Progenitor cell of endocrine pancreas (in vitro differentiated cells): ENCODE data around the gene PKMYT1. TPM values are rescaled to one million over a fixed set of nuclear protein-coding genes. Genes with fewer than 3 reads are reported as not detected.

Source experiments
- DNase-seq: peaks from one replicate; pipeline ENCODE4 v3.0.0; 2021; ENCODE audit warnings: low spot score; ENCODE audit not compliant: unreplicated experiment
- H3K27ac Mint-ChIP-seq: 2 replicates; pipeline ENCODE4 v1.8.0; 2021; ENCODE audit warnings: mild to moderate bottlenecking, moderate library complexity, mixed read lengths
- H3K27me3 Mint-ChIP-seq: 2 replicates; pipeline ENCODE4 v1.8.0; 2021; ENCODE audit warnings: mixed read lengths
- H3K36me3 Mint-ChIP-seq: 2 replicates; pipeline ENCODE4 v1.8.0; 2022; ENCODE audit warnings: mixed read lengths; ENCODE audit not compliant: insufficient read depth
- H3K4me1 Mint-ChIP-seq: 2 replicates; pipeline ENCODE4 v1.8.0; 2021; ENCODE audit warnings: low read depth, mixed read lengths
- H3K4me3 Mint-ChIP-seq: 2 replicates; pipeline ENCODE4 v1.8.0; 2021; ENCODE audit warnings: low read depth, mild to moderate bottlenecking, moderate library complexity, mixed read lengths
- H3K9me3 Mint-ChIP-seq: 2 replicates; pipeline ENCODE4 v1.8.0; 2021; ENCODE audit warnings: low read depth, mixed read lengths
- total RNA-seq: library from RNA; stranded (reverse); gene quantifications from 2 replicates; pipeline ENCODE4 v1.2.1, GENCODE V29; 2021
- TF ChIP-seq, protein P1 (sequence below): fragments of 200-600 bp; sonication (generic); IDR thresholded peaks from one replicate; pipeline ENCODE4 v1.5.0; 2021; ENCODE audit warnings: antibody characterized with exemption, mild to moderate bottlenecking; ENCODE audit not compliant: unreplicated experiment

The PKMYT1 gene
- total RNA-seq, 1 donor from 2014 or later: 36.5 TPM

DNA sequence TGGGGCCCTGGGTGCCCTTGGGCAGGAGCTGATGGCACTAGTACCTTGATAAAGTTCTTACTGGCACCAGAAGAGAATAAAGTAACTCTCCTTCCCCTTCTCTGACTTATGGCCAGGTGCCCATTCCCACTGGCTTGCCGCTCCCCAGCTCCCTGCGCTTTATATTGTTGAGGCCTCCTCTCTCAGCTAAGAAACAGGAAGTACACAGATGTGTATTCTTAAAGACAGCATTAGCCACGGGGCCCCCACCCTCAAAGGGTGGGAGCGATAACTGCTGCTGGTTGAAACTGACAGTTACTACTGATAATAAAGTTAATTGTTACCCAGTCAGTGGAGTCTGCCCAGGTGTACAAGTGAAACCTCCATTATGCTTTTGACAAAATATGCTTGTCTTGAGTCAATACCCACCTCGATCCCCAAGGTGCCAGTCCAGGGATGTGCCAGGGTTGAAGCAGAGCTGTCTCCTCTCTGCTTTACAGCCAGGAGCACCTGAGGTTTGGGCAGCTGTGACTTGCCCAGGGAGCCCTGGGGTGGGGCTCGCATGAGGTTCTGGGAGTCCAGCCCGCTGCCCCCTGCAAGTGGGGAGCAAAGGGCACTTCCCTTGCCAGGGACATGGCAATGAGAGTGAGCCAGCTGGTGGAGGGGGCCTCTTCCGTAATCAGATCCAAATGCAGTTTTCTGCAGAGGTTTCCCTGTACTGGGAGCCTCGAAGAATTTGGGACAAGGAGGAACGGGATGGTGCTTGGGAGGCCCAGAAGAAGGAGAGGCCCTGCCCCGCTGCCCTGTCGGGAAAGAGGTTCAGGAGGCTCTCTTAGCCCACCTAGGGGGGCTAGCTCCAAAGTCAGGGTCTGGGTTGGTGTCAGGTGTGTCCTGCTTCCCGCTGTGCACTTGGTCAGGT, 27.1 kb upstream of the PKMYT1 start:
- no peaks in the 10 kb centered on the region for H3K9me3 Mint-ChIP-seq
- peaks cover 43% of the 10 kb centered on the region for H3K4me1 Mint-ChIP-seq
- TF ChIP-seq, protein P1, sequence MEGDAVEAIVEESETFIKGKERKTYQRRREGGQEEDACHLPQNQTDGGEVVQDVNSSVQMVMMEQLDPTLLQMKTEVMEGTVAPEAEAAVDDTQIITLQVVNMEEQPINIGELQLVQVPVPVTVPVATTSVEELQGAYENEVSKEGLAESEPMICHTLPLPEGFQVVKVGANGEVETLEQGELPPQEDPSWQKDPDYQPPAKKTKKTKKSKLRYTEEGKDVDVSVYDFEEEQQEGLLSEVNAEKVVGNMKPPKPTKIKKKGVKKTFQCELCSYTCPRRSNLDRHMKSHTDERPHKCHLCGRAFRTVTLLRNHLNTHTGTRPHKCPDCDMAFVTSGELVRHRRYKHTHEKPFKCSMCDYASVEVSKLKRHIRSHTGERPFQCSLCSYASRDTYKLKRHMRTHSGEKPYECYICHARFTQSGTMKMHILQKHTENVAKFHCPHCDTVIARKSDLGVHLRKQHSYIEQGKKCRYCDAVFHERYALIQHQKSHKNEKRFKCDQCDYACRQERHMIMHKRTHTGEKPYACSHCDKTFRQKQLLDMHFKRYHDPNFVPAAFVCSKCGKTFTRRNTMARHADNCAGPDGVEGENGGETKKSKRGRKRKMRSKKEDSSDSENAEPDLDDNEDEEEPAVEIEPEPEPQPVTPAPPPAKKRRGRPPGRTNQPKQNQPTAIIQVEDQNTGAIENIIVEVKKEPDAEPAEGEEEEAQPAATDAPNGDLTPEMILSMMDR: no peak
- H3K36me3 Mint-ChIP-seq: no peaks in the 10 kb centered on the region
- peak overlapping the region; percentile 97 for H3K27ac Mint-ChIP-seq
- H3K4me3 Mint-ChIP-seq: peak overlapping the region; percentile 59
- DNase-seq: no peak
- H3K27me3 Mint-ChIP-seq: no peaks in the 10 kb centered on the region

- Mint-ChIP-seq H3K4me3 (peak overlapping the region; percentile 83), H3K27ac (peak overlapping the region; percentile 98), H3K27me3 (no peaks in the 10 kb centered on the region), H3K9me3 (no peaks in the 10 kb centered on the region), H3K4me1 (peaks cover 36% of the 10 kb centered on the region), H3K36me3 (peaks cover 1% of the 10 kb centered on the region)
- DNase-seq: no peak
- TF ChIP-seq, protein P1: no peak
Measured at GRCh38 chr16:3004781-3005284, 24.6 kb upstream of the PKMYT1 start.

- TF ChIP-seq, protein P1: no peak
- Mint-ChIP-seq H3K27ac (no peak overlapping the region), H3K4me1 (peaks cover 32% of the 10 kb centered on the region), H3K36me3 (peaks cover 1% of the 10 kb centered on the region), H3K27me3 (no peaks in the 10 kb centered on the region), H3K9me3 (no peaks in the 10 kb centered on the region), H3K4me3 (peak overlapping the region; percentile 83)
- DNase-seq: no peak
Measured at GRCh38 chr16:3004319-3004718, 24.1 kb upstream of the PKMYT1 start.

DNA sequence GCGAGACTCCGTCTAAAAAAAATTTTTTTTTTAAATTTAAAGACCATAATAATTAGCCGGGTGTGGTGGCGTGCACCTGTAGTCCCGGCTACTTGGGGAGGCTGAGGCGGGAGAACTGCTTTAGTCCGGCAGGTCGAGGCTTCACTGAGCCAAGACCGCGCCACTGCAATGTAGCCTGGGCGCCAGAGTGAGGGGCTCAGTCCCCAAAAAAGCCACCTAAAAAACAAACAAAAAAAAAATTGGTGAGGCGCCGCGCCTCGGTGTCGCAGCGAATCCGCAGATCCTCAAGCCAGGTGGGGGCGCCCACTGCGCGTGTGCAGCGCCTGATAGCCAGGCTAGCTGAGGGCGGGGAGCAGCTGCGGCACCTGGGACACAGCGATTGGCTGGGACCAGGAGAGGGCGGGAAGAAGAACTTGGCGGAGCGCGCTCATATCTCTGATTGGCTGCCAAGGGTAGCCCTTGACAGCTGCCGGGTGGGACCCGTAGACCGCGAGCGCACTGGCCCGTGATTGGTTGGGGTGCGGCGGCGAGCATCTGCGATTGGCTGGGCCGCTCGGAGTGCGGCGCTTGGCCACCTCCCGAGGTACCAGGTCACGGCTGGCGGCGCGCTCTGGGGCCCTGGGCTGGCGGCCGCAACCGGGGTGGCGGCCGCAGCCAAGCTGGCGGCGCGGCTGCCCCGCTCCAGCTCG, 23.5 kb upstream of the PKMYT1 start:
- no peaks in the 10 kb centered on the region for H3K27me3 Mint-ChIP-seq
- TF ChIP-seq, protein P1: peak; percentile 49
- H3K4me1 Mint-ChIP-seq: peaks cover 28% of the 10 kb centered on the region
- DNase-seq: peak; percentile 95
- peaks cover 1% of the 10 kb centered on the region for H3K36me3 Mint-ChIP-seq
- H3K27ac Mint-ChIP-seq: peak overlapping the region; percentile 74
- H3K4me3 Mint-ChIP-seq: peak overlapping the region; percentile 67
- H3K9me3 Mint-ChIP-seq: no peaks in the 10 kb centered on the region

- Mint-ChIP-seq H3K9me3 (no peaks in the 10 kb centered on the region), H3K27ac (no peak overlapping the region), H3K36me3 (peaks cover 1% of the 10 kb centered on the region), H3K4me1 (peaks cover 4% of the 10 kb centered on the region), H3K4me3 (no peak overlapping the region), H3K27me3 (no peaks in the 10 kb centered on the region)
- no peak for DNase-seq
- TF ChIP-seq, protein P1: no peak
Measured at GRCh38 chr16:3001316-3001715, 21.1 kb upstream of the PKMYT1 start.
